Adrenal gland (tissue), 5 donors: ENCODE results near the gene LDHB.

Experiments
- CTCF ChIP-seq, 6 experiments: fragments of 450-650 bp in 4 of 6; fragments of 200-600 bp in 2 of 6; sonication (generic) in 1 of 6; IDR thresholded peaks; 1 replicate in 5 of 6; 2 replicates in 1 of 6; pipeline versions ENCODE4 v1.5.1 to v1.8.0; 2016 to 2021; ENCODE audit warnings: antibody characterized with exemption in 6 of 6, mild to moderate bottlenecking in 2 of 6, moderate library complexity in 1 of 6
- POLR2A ChIP-seq, 2 donors: fragments of 450-650 bp; IDR thresholded peaks; one replicate each; pipeline ENCODE4 v1.6.1; 2017; ENCODE audit warnings: antibody characterized with exemption in 2 of 2, mild to moderate bottlenecking in 2 of 2, moderate library complexity in 1 of 2
- donor health status: DM: no; HTN: no; CAD: no.

- no peak for TF ChIP-seq CTCF (IDR thresholded peaks at IDR 0.05)
- TF ChIP-seq POLR2A (IDR thresholded peaks at IDR 0.05): no peak
These were observed 13.9 kb downstream of the LDHB start for GRCh38 chr12:21643758-21644157.
